ENCODE measurements around the gene ALK. TPM values are rescaled to one million over a fixed set of nuclear protein-coding genes. Genes with fewer than 3 reads are reported as not detected.

ALK gene
- total and polyA plus RNA-seq, 10 of the 15 experiments (the other 5 are each of a cell fraction or from before 2014, with no cell fraction given): 0.11 TPM; not detected in 9

DNA sequence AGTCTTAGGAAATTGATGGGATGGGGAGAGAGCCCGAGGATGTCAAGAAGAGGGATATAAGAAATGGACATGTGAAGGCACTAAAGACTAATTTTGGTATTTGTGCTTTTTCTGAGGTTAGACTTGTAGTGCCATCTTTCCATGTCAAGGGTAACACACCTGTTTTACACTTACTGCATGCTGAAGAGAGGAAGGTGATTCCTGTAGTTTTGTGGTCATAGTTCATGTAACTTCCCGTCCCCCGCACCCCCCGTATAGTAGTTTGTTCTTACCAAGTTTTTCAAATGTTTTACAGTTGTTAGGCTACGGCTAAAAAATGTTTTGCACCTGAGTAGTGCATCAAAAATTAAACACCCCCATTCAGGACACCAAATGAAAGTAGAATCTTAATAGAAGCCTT is 732.3 kb downstream of the ALK start:
- peak; percentile 18 for FAIRE-seq
- 44% methylated on average over 5 of the region's 5 CpGs for WGBS (ENCODE audit: insufficient coverage, insufficient replicate concordance, low lambda C conversion rate, missing lambda C conversion rate)
- H3K27ac ChIP-seq (ENCODE audit: control insufficient read depth, insufficient read depth): no peak overlapping the region
- H3K27me3 ChIP-seq (replicated peaks in 1 of 2; ENCODE audit: control insufficient read depth in 2 of 2, insufficient read depth in 2 of 2, low read length in 1 of 2): no peaks in the 10 kb centered on the region
- no peaks in the 10 kb centered on the region for H4K20me1 ChIP-seq (ENCODE audit: control insufficient read depth, insufficient read depth)
- no peak overlapping the region for H3K4me3 ChIP-seq
- peak; percentile 13 for DNase-seq (ENCODE audit: low read depth, low spot score)
- BruUV-seq (replicated peaks): no TSS peak
- H2AFZ ChIP-seq (ENCODE audit: control insufficient read depth, low read depth, low read length): no peak overlapping the region
- H3K36me3 ChIP-seq (ENCODE audit: control insufficient read depth in 2 of 2, insufficient read depth in 2 of 2, low read length in 1 of 2): peaks cover 0 to 2% of the 10 kb centered on the region in 2 experiments; a peak in 1 of 4 replicates
- H3K9ac ChIP-seq (ENCODE audit: control insufficient read depth, insufficient read depth, low read length): no peak overlapping the region
- ChIA-PET RAD21 (ENCODE audit: unreplicated experiment) (no interaction called here), CTCF (no interaction called here), SMC1A (ENCODE audit: uncharacterized antibody, unreplicated experiment) (interaction anchor here (1.1 to 1.5 kb wide), 2 partner anchors 80 to 200 kb away, joined by 3 read pairs; no protein-coding TSS in a partner anchor), POLR2A (no interaction called here)
- TF ChIP-seq NFIC (IDR thresholded peaks at IDR 0.05; ENCODE audit: low read depth, low read length): 0 out of 2 replicates have a peak, but pooled peaks have one; percentile 56
- no peak for TF ChIP-seq SIX5 (IDR thresholded peaks at IDR 0.05; ENCODE audit: low read depth, low read length, severe bottlenecking)
- TF ChIP-seq, protein P1, sequence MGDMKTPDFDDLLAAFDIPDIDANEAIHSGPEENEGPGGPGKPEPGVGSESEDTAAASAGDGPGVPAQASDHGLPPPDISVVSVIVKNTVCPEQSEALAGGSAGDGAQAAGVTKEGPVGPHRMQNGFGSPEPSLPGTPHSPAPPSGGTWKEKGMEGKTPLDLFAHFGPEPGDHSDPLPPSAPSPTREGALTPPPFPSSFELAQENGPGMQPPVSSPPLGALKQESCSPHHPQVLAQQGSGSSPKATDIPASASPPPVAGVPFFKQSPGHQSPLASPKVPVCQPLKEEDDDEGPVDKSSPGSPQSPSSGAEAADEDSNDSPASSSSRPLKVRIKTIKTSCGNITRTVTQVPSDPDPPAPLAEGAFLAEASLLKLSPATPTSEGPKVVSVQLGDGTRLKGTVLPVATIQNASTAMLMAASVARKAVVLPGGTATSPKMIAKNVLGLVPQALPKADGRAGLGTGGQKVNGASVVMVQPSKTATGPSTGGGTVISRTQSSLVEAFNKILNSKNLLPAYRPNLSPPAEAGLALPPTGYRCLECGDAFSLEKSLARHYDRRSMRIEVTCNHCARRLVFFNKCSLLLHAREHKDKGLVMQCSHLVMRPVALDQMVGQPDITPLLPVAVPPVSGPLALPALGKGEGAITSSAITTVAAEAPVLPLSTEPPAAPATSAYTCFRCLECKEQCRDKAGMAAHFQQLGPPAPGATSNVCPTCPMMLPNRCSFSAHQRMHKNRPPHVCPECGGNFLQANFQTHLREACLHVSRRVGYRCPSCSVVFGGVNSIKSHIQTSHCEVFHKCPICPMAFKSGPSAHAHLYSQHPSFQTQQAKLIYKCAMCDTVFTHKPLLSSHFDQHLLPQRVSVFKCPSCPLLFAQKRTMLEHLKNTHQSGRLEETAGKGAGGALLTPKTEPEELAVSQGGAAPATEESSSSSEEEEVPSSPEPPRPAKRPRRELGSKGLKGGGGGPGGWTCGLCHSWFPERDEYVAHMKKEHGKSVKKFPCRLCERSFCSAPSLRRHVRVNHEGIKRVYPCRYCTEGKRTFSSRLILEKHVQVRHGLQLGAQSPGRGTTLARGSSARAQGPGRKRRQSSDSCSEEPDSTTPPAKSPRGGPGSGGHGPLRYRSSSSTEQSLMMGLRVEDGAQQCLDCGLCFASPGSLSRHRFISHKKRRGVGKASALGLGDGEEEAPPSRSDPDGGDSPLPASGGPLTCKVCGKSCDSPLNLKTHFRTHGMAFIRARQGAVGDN (IDR thresholded peaks at IDR 0.05): no peak
- peak; percentile 58; the same call in 1 of the 2 replicates for TF ChIP-seq CBFB (IDR thresholded peaks at IDR 0.05; ENCODE audit: low read depth)
- TF ChIP-seq MEF2A (IDR thresholded peaks at IDR 0.05; ENCODE audit: insufficient read depth, low read depth, low read length): no peak
- TF ChIP-seq RUNX3 (IDR thresholded peaks at IDR 0.05; ENCODE audit: low read length): peak; percentile 93
- no peak for TF ChIP-seq EP300 (IDR thresholded peaks at IDR 0.05; ENCODE audit: borderline replicate concordance in 1 of 2, control insufficient read depth in 1 of 2, low read depth in 2 of 2, low read length in 2 of 2)
- TF ChIP-seq, protein P2, sequence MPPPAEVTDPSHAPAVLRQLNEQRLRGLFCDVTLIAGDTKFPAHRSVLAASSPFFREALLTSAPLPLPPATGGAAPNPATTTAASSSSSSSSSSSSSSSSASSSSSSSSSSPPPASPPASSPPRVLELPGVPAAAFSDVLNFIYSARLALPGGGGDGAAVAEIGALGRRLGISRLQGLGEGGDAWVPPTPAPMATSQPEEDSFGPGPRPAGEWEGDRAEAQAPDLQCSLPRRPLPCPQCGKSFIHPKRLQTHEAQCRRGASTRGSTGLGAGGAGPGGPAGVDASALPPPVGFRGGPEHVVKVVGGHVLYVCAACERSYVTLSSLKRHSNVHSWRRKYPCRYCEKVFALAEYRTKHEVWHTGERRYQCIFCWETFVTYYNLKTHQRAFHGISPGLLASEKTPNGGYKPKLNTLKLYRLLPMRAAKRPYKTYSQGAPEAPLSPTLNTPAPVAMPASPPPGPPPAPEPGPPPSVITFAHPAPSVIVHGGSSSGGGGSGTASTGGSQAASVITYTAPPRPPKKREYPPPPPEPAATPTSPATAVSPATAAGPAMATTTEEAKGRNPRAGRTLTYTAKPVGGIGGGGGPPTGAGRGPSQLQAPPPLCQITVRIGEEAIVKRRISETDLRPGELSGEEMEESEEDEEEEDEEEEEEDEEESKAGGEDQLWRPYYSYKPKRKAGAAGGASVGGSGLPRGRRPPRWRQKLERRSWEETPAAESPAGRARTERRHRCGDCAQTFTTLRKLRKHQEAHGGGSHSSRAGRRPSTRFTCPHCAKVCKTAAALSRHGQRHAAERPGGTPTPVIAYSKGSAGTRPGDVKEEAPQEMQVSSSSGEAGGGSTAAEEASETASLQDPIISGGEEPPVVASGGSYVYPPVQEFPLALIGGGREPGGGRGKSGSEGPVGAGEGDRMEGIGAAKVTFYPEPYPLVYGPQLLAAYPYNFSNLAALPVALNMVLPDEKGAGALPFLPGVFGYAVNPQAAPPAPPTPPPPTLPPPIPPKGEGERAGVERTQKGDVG (CRISPR knock-in tag; IDR thresholded peaks at IDR 0.05): no peak
- TF ChIP-seq KDM1A (IDR thresholded peaks at IDR 0.05; ENCODE audit: borderline replicate concordance): no peak
- TF ChIP-seq NFXL1 (IDR thresholded peaks at IDR 0.05; ENCODE audit: borderline replicate concordance): no peak
- 0 out of 2 replicates have a peak, but pooled peaks have one; percentile 25 for TF ChIP-seq ATF7 (IDR thresholded peaks at IDR 0.05; ENCODE audit: low read depth)
- no peaks in the 10 kb centered on the region for H3K79me2 ChIP-seq (ENCODE audit: control insufficient read depth, insufficient read depth, low read length)
- H3K4me2 ChIP-seq (ENCODE audit: control insufficient read depth, insufficient read depth): 0 out of 2 replicates have a peak overlapping the region, but pooled peaks have one; percentile 50
- H3K9me3 ChIP-seq (replicated peaks; ENCODE audit: control insufficient read depth, insufficient read depth, low read length): peaks cover 3% of the 10 kb centered on the region; the same call in 2 of the 3 replicates
- H3K4me1 ChIP-seq (ENCODE audit: control insufficient read depth, insufficient read depth, low read length): no peaks in the 10 kb centered on the region; the same call in 1 of the 2 replicates
- in situ Hi-C loops (cut with MboI) (no loop called here), intact Hi-C loops (cut with micrococcal nuclease; ENCODE audit: unreplicated experiment) (no loop called here)
- ATAC-seq: peak; percentile 66

Measured in GM12878 (cell line).